Loucy (cell line): Measurements from ENCODE around the gene SERPINB7.

Experiments used
- H2AFZ ChIP-seq: fragments of 200-600 bp; sonication (generic); 2 replicates; pipeline ENCODE4 v1.6.0; 2016; ENCODE audit warnings: antibody characterized with exemption, mild to moderate bottlenecking, low read length, moderate library complexity
- H3F3A ChIP-seq: fragments of 200-600 bp; 2 replicates; pipeline ENCODE4 v1.6.0; 2016; ENCODE audit warnings: antibody characterized with exemption, low read depth, mild to moderate bottlenecking
- H3K27me3 ChIP-seq: fragments of 200-600 bp; sonication (generic); 2 replicates; pipeline ENCODE4 v1.6.1; 2014; ENCODE audit warnings: low read length, mild to moderate bottlenecking; ENCODE audit not compliant: insufficient read depth, poor library complexity, severe bottlenecking
- H3K36me3 ChIP-seq: fragments of 200-600 bp; sonication (generic); 2 replicates; pipeline ENCODE4 v1.6.1; 2016; ENCODE audit warnings: low read length; ENCODE audit not compliant: insufficient read depth
- H3K4me1 ChIP-seq: fragments of 200-600 bp; sonication (generic); 2 replicates; pipeline ENCODE4 v1.5.1; 2014; ENCODE audit warnings: low read length, mild to moderate bottlenecking; ENCODE audit not compliant: insufficient read depth, poor library complexity, severe bottlenecking
- H3K4me2 ChIP-seq: fragments of 200-600 bp; sonication (generic); 2 replicates; pipeline ENCODE4 v1.6.0; 2014; ENCODE audit warnings: antibody characterized with exemption, low read length, low read depth, mild to moderate bottlenecking; ENCODE audit not compliant: poor library complexity, severe bottlenecking
- H3K4me3 ChIP-seq: fragments of 200-600 bp; sonication (generic); 2 replicates; pipeline ENCODE4 v1.5.1; 2014; ENCODE audit warnings: low read length, mild to moderate bottlenecking, mixed read lengths; ENCODE audit not compliant: poor library complexity, severe bottlenecking
- H3K79me2 ChIP-seq: fragments of 200-600 bp; sonication (generic); 2 replicates; pipeline ENCODE4 v1.6.1; 2014; ENCODE audit warnings: low read length; ENCODE audit not compliant: insufficient read depth
- H3K9ac ChIP-seq: fragments of 200-600 bp; sonication (generic); 2 replicates; pipeline ENCODE4 v1.6.0; 2014; ENCODE audit warnings: mild to moderate bottlenecking, low read depth, low read length, moderate library complexity; ENCODE audit not compliant: poor library complexity, severe bottlenecking
- H3K9me2 ChIP-seq: fragments of 200-600 bp; sonication (generic); replicated peaks from 2 replicates; pipeline ENCODE4 v1.6.1; 2016; ENCODE audit warnings: low read depth, low read length, mixed read lengths
- H3K9me3 ChIP-seq: fragments of 200-600 bp; sonication (generic); 2 replicates; pipeline ENCODE4 v1.6.1; 2014; ENCODE audit warnings: mild to moderate bottlenecking, antibody characterized with exemption, low read length, low read depth; ENCODE audit not compliant: insufficient read depth
- H4K20me1 ChIP-seq: fragments of 200-600 bp; sonication (generic); 2 replicates; pipeline ENCODE4 v1.6.0; 2014; ENCODE audit warnings: antibody characterized with exemption, low read length, mild to moderate bottlenecking; ENCODE audit not compliant: insufficient read depth, poor library complexity, severe bottlenecking
- CTCF ChIP-seq: fragments of 200-600 bp; sonication (generic); conservative IDR thresholded peaks from 2 replicates; pipeline ENCODE4 v1.5.1; 2014; ENCODE audit warnings: mild to moderate bottlenecking, antibody characterized with exemption, low read length
- EZH2phosphoT487 ChIP-seq: fragments of 200-600 bp; IDR thresholded peaks from 2 replicates; pipeline ENCODE4 v1.6.1; 2018; ENCODE audit warnings: antibody characterized with exemption, mild to moderate bottlenecking, moderate library complexity, borderline replicate concordance

Gene SERPINB7

GRCh38 chr18:63820694-63821093 lies 45.5 kb downstream of the SERPINB7 start:
- no peaks in the 10 kb centered on the region for H3F3A ChIP-seq
- no peak overlapping the region for H3K4me2 ChIP-seq
- no peaks in the 10 kb centered on the region for H4K20me1 ChIP-seq
- H3K4me1 ChIP-seq: no peaks in the 10 kb centered on the region
- no peak overlapping the region for H3K4me3 ChIP-seq
- H3K36me3 ChIP-seq: no peaks in the 10 kb centered on the region
- TF ChIP-seq EZH2phosphoT487: no peak
- no peak for TF ChIP-seq CTCF
- no peak overlapping the region for H3K9ac ChIP-seq
- H2AFZ ChIP-seq: no peak overlapping the region
- no peaks in the 10 kb centered on the region for H3K79me2 ChIP-seq
- H3K27me3 ChIP-seq: no peaks in the 10 kb centered on the region
- no peaks in the 10 kb centered on the region for H3K9me2 ChIP-seq
- H3K9me3 ChIP-seq: no peaks in the 10 kb centered on the region

GRCh38 chr18:63823516-63824219 lies 48.5 kb downstream of the SERPINB7 start:
- no peaks in the 10 kb centered on the region for H3K9me3 ChIP-seq
- no peaks in the 10 kb centered on the region for H3K27me3 ChIP-seq
- H3K4me3 ChIP-seq: no peak overlapping the region
- no peak overlapping the region for H3K4me2 ChIP-seq
- no peaks in the 10 kb centered on the region for H3K36me3 ChIP-seq
- TF ChIP-seq EZH2phosphoT487 (no peak), CTCF (peak; percentile 81)
- H3F3A ChIP-seq: no peaks in the 10 kb centered on the region
- no peak overlapping the region for H2AFZ ChIP-seq
- no peaks in the 10 kb centered on the region for H3K4me1 ChIP-seq
- H3K9ac ChIP-seq: no peak overlapping the region
- no peaks in the 10 kb centered on the region for H3K9me2 ChIP-seq
- no peaks in the 10 kb centered on the region for H4K20me1 ChIP-seq
- H3K79me2 ChIP-seq: no peaks in the 10 kb centered on the region

GRCh38 chr18:63824220-63824525 lies 49.0 kb downstream of the SERPINB7 start:
- no peaks in the 10 kb centered on the region for H4K20me1 ChIP-seq
- H3F3A ChIP-seq: no peaks in the 10 kb centered on the region
- H3K9me3 ChIP-seq: no peaks in the 10 kb centered on the region

More at GRCh38 chr18:63824220-63824525, 49.0 kb downstream of the SERPINB7 start:
- Histone ChIP-seq H3K9ac (no peak overlapping the region), H3K36me3 (no peaks in the 10 kb centered on the region), H3K4me3 (no peak overlapping the region), H3K4me1 (no peaks in the 10 kb centered on the region), H3K4me2 (no peak overlapping the region), H3K9me2 (no peaks in the 10 kb centered on the region), H3K79me2 (no peaks in the 10 kb centered on the region), H3K27me3 (no peaks in the 10 kb centered on the region), H2AFZ (no peak overlapping the region)
- TF ChIP-seq EZH2phosphoT487 (no peak), CTCF (peak; percentile 23; the same call in 1 of the 2 replicates)
